Measurements from ENCODE around the gene TNFRSF13B.
A peak's percentile ranks its signal among the peaks of the same experiment; 100 is the strongest.
"Not testable (repeated sequence)": the region's sequence is repeated elsewhere in the genome, so short reads cannot be mapped to it uniquely, and the experiment has no call there.

TNFRSF13B gene

DNA sequence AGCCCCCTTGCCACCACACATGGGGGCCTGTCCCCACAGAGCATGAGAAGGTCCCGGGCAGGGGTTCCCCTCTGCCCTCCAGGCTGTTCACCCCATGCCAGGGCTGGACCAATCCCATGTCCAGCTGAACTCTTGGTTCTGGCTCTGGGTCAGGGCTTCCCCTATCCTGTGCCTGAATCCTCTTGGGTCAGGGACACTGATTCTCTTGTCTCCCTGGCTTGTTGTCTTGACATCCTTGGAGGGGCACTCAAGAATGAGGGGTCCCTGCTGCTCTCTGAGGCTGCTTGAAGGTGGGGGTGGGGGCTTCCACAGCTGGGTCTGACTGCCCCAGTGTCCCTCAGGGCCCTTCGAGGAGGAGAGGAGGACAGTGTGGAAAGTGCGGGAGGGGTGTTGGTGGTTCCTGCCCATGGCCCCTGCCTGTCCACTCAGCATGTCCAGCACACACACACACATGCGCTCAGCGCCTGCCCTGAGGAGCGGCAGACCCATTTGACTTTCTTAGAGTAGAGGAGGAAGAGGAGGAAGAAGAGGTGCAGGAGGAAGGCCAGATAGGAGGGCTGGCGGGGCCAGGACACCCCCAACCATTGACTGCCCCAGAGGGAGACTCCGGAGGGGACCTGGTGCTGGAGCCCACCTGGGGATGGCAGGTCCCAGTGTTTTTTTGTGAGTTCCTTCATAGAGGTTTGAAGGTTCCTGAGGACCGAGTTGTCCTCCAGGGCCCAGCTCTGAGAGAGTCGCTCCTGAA, 47.0 kb downstream of the TNFRSF13B start:
- DNase-seq: no peak

DNA sequence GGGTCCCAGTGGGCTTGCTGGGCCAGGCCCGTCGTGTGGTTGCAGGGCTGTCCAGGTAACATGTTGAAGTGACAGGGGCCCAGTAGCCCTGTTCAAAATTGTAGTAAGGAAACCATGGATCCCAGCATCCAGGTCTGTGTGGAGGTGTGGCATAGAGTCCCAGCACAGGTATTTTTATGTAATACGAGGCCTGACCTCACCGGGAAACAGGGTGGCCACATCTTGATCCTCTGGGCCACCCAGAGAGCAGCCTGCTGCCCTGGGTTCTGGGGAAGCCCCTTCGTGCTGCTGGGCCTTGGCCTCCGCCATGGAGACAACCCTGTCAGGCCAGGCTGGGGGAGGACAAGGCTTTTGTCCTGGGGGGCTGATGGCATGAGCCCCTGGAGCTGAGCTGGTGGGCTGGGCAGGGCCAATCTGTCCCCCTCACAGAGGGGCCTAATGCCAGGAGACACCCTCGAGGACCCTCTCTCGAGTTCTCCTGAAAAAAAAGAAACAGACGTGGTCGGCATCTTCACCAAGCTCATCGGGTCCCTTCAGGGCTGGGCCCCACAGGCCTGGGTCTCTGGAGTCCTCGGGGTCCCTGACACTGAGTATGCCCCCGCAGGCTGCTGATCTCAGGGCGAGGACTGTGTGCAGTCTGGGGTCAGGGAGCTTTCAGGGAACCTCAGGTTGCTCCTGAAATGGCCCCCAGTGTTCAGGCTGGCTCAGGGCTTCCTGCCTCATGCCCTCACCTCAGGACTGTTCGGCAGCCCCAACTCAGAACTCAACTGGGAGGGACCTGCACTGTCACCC, 47.8 kb downstream of the TNFRSF13B start:
- DNase-seq: no peak

DNA sequence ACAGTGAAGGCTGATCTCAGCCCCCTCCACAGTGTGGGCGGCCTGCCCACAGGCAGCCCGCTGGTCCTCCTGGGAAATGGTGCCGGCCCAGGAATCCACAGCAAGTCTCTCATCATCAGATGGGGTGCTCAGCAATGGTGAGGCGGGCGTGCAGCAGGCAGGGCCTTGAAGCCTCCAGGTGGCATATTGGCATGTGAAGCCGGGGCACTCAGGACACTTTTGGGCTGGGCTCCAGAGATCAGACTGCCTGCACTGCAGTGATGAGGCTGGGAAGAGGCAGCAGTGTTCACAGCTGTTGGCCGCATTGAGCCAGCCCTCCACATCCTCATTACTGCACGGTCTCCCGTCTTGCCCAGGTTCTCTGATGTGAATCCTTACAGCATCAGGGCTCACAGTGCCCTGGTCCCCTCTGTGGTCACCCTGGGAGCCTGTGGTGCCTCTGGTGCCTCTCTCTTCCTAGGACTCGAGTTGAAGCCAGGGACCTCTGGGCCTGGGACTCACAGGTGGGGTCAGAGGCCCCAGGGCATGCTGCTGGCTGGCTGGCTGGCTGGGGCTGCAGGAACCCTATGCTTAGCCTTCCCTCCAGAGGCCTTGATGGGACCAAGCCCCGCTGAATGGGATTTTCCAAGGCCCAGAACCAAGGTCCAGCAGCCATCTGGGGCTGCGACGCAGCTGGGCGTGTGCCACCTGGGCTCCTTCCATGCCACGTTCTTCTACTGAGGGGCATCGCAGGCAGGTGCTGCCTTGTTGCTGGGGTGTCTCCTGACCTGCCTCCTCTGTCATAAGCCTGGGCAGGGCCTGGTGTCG, 48.6 kb downstream of the TNFRSF13B start:
- peak; percentile 48 for DNase-seq

DNA sequence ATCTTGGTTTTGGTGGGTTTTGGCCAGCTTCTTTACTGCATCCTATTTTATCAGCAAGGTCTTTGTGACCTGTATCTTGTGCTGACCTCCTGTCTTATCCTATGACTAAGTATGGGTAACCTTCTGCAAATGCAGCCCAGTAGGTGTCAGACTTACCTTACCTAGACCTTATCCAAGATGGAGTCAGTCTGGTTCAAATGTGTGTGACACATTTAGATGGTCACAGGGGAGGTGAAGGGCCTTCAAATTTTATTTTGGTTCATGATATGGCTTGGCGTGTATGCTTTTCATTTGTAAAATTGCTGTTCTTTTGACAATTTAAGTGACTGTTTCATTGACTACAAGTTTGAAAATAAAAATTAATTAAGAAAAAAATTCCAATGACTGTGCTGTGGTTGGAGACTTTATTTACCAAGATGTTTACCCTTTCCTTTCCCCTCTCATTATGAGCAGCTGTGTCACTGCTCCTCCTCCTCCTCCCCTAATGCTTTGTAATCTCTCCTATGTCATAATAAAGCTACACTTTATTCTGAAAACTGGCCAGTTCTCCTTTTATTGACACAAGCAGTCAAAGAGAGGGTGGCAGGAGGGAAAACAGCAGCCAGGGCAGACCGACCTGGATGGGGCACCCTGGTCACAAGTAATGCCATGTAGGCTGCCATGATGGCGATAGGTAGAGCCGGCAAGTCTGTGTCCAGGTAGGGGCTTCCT, 49.4 kb downstream of the TNFRSF13B start:
- peak; percentile 95 for DNase-seq

DNA sequence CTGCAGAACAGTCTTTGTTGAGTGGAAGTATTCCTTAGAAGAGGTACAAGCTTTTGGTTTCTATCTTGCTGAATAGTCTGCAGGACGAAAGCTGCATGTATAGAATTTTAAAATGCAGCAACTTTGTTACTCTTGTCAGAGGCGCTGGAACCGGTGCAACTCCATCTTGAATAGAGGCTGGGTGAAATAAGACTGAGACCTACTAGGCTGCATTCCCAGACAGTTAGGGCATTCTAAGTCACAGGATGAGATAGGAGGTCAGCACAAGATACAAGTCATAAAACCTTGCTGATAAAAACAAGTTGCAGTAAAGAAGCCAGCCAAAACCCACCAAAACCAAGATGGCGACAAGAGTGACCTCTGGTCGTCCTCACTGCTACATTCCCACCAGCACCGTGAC, 50.5 kb downstream of the TNFRSF13B start:
- not testable (repeated sequence) for DNase-seq

DNA sequence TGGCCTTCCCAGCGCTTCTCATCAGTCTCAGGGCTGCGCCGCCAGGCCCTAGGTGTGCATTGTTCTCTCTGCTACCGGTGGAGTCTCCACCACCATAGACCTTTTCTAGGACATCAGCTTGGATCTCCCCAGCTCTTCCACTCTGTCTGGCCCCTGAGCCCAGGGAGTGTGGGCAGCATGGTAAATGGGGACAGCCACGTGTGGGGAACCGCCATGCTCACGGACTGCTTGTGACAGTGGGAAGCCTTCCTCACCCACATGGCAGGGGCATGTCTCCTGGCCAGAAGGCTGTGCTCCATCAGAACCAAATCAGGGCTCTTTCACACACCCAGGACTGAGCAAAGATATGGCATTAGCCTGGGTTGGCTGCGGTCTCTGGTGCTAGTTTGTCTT, 51.3 kb downstream of the TNFRSF13B start:
- no peak for DNase-seq

DNA sequence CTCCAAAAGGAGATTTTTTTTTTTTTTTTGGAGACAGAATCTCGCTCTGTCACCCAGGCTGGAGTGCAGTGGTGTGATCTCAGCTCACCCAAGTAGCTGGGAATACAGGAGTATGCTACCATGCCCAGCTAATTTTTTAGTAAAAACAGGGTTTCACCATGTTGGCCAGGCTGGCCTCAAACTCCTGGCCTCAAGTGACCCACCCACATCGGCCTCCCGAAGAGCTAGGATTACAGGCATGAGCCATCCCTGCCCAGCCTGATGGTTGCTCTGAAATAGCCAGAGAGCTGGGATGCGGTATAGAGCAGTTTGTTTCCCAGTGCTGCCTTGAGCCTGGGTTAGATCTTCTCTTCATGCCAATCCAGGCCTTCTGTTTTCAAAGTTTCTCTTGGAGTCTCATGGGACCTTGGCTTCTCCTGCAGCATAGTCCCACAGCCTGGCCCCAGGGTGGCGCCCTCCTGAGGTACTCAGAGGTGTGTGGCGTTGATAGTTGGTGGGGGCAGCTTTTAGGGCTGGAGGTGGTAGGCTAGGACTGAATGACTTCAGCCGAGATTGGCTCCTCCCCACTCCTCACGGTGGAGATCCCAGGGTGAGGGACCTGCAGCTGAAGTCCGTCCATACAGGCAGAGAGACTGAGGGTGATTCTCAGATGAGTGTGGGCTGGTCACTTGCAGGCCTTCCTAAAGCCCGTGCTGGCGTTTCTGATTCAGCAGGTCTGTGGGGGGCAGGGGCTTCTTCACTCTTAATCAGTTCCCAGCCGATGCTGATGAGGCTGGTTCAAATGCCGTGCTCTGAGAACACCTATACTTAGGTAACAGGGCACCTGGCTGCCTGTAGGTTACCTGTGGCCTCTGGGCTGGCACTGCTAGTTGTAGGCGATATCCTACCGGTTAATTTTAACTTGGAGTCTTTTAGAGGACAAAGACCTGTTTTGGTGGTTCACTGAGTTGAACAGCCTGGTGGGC, 52.0 kb downstream of the TNFRSF13B start:
- no peak for DNase-seq

DNA sequence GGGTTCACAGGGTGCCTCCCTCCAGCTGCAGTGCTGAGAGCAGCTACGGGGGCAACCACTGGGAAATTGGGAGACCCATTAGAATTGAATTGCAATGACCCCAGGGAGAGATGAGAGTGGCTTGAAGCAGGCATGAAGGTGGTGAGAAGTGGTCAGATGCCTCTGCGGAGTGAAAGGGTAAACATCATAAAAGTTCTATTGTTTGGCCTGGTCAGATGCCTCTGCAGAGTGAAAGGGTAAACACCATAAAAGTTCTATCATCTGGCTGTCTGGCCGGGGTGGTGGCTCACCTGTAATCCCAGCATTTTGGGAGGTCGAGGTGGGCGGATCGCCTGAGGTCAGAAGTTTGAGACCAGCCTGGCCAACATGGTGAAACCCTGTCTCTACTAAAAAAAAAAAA, 53.5 kb downstream of the TNFRSF13B start:
- DNase-seq: no peak

DNA sequence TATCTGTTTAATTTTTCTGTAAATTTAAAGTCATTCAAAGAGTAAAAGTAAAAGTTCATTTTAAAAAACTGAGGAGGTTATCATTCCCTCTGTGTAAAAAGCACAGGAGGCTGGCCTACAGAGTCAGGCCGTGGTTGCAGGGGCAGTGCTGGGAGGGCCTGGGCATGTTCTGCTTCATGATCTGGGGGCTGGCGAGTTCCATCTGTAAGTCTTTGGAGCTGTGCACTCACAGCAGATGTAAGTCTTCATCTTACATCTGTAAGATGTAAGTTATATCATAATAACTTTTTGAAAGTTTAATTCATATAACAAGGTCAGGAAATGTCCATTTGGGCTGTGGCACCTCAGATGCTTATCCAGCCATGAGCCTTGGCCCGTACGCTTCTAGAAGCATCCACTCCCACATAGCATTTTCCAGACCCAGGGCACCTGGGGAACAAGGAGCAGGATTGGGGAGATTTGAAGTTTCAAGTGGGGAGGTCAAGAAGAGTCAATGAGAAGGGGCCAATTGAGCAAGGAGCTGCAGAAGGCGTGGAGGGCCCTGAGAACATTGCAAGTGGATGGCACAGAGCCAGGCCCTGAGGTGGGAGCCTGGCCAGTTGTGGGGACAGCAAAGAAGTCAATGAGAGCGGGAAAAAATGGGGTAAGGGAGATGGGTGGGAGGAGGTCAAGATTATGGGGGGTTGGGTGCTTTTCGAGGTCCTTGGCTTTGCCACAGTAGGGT, 54.1 kb downstream of the TNFRSF13B start:
- no peak for DNase-seq

DNA sequence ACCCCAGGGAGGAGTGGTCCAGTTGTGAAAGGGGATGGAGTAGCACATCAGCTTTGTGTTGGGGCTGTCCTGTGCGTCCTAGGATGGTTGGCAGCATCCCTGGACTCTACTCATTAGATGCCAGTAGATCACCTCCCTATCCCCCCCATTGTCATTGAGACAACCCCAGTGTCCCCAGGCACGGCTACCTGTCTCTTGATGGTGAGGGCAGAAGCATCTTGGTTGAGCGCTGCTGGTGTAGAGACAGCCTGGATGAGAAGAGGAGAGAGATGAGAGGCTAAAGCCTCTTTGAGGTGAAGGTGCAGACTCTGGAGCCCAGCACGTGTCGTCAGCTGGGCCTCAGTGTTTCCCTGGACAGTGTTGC, 55.4 kb downstream of the TNFRSF13B start:
- no peak for DNase-seq

DNA sequence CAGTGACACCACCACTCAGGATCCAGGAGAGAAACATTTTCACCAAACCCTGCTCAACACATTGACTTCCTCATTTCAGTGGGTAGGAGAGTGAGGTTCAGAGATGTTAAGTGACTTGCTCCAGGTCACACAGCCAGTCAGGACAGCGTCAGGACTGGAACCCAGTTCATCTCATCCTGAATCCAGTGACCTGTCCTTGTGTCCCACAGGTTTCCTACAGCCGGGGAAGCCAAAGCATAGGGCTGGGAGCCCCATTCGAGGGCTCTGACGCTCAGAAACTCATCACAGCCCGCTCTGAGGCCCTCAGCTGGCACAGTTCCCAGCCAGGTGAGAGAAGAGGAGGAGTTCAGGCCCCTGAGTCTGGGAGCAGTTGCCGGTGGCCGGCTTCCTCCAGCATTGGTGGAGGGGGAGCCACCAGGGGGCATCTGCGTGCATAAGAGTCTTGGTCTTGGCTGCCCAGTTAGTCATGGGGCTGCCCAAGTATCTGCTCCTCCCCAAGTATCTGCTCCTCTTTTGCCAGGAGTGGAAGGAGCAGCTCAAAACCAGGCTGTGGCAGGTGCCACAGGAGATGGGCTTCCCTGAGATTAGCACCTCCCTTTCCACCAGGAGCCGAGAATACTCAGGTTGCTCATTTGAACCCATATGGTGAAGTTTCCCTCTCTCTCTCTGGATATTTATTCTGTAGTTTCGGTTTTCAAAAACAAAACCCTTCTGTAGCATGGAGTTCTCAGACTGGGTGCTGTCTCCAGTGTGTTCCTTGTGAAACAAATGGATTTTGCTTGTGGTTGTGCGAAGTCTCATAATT, 56.0 kb downstream of the TNFRSF13B start:
- peak; percentile 76 for DNase-seq

DNA sequence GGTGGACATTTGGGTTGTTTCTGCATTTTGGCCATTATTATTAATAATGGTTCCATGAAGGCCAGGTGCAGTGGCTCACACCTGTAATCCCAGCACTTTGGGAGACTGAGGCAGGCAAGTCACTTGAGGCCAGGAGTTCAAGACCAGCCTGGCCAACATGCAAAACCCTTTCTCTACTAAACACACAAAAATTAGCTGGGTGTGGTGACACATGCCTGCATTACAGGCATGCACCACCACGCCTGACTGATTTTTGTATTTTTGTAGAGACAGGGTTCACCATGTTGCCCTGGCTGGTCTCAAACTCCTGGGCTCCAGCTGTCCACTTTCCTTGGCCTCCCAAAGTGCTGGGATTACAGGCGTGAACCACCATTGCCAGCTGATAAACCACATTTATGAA, 58.5 kb downstream of the TNFRSF13B start:
- no peak for DNase-seq

DNA sequence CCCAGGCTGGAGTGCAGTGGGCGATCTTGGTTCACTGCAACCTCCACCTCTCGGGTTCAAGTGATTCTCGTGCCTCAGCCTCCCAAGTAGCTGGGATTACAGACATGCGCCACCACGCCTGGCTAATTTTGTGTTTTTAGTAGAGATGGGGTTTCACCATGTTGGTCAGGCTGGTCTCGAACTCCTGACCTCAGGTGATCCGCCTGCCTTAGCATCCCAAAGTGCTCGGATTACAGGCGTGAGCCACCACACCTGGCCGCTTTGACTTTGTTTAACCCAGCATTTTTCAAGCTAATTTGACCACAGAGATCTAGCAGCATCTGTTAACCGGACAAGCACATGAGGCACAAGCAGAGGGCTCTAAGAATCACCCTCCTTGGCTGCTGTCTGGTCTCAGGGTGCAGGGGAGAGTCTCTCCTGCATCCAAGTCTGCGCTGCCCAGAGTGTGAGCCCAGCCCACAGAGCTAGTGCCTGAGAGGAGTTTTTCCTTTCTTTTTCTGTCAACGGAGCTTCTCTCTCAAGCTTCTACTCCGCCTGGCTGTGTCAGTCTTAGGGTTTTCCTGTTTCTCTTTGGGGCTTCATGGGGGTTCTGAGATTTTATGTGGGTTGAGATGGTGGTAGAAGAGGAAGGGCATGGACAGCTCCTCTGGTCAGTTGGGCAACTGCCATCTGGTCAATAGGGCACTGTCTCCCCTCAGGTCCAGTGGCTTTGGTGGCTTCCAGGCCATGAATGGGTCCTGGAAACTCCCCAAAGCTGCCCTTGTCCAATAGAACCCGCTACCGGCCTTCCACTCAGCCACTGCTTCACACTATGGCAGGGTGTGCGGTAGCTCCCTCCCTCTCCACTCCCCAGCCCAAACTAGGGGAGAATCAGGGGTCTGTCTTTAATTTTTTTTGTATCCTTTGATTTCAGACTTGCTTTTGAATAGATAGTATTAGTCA, 59.6 kb downstream of the TNFRSF13B start:
- DNase-seq: no peak

DNA sequence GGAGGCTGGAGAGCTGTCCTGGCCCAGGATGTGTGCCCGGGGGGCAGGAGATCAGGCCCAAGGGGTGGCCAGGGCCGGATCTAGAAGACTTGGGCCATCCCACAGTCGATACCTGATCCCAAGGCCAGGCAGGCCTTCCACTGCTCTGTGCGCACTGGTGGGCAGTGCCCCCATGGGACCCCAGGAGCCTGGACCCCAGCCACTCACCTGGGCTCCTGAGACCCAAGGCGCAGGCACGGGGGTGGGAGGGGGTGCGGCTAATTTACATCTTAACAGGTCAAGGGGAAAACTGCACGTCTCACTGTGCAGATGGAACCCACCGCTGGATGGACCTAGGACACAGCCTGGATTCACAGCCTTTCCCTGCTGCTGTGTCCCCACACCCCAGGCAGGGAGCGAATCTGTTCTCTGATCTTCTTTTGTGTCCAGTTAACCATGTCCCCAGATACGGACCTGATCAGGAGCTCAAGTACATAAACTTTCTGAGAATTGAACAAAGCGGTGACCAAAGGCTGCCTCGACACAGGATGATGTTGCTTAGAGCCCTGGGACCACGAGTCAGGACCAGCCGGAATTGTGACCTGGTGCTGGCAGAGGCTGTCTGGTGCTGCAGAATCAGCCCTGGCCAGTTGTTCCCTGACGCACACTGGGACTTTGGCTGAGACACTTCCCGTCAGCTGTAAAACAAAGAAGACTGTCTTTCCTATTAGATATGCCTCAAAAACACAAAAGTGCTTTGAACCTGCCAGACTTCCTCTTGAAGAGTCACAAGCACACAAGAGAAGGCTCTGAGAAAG, 60.6 kb downstream of the TNFRSF13B start:
- DNase-seq: no peak

DNA sequence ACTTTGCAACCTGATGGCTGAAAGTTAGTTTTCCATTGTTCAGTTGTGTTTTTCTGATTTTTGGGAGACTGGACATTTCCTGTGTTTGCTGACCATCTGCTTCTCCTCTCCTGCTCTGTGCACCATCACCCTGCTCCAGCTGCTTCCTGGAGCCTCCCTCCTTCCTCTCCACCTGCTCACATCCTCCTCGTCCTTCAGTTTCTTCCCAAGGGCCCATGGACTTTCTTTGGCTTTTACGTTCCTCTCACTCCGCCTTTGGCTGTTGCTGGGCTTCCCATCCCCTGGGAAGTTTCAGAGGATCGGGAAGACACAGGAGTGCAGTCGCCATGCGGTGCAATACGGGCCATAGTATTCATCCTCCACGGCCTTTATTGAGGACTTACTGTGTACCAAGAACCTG, 61.6 kb downstream of the TNFRSF13B start:
- DNase-seq: no peak

DNA sequence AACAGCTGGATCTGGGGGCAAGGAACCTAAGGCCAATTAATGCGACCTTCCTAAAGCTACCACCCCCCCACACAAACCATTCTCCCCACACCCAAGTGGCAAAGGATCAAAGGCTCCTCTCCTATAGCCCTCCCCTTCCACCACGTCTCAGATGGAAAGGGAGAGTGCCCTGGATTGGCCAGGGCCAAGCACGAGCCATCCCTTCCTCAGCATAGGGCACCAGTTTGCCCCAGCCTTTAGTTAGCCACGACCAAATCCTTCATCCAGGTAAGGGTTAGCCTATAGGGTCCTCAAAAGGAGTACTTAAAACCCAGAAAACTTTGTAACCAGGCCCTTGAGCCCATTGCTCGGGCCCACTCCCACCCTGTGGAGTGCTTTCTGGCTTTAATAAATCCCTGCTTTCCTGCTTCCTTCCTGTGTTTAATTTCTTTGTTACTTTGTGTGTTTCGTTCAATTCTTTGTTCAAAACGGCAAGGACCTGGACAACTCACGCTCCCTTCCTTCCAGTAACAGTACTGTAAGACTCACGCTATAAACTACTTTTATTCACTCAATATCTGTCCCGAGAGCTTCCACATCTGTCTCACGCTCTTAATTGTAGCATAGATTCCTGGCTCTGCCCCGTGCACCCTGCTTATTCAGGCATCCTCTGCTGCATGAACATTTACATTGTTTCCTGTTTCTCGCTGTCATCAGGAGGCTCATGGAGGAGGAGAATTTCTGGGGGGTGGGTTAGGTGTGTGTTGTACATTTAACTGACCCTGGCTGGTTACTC, 62.3 kb downstream of the TNFRSF13B start:
- no peak for DNase-seq

DNA sequence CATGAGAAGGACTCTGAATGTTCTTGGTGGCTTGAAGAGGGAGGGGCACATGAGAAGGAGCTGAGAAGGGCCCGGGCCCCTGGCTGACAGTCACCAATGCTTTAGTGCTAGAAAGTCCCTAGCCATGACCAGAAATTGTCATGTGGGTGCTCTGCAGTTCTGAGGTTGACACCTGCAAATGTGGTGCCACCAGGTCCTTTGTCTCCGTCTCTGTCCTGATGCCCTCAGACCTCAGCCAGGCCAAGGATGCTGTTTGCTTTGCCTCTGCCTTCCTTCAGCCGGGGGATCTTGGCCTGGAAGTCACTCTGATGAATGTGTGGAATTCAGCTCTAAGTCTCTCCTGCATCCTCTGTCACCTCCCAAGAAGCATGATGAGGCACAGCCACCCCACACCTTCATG, 63.6 kb downstream of the TNFRSF13B start:
- no peak for DNase-seq
